GM19397 (cell line): Measurements from ENCODE around the gene AKAIN1.

ENCODE experiments used
- ATAC-seq: cut with Tn5 transposase; IDR thresholded peaks from one replicate; pipeline ENCODE4 v1.9.1; 2021; ENCODE audit warnings: mild to moderate bottlenecking, moderate library complexity; ENCODE audit not compliant: unreplicated experiment

AKAIN1 gene

GRCh38 chr18:5197032-5197434 lies at the start of gene AKAIN1:
Gene AKAIN1, minus strand, starts transcription at chr18:5197257. Its CDS starts 204 bp downstream, at chr18:5197053.
- ATAC-seq = no peak

DNA sequence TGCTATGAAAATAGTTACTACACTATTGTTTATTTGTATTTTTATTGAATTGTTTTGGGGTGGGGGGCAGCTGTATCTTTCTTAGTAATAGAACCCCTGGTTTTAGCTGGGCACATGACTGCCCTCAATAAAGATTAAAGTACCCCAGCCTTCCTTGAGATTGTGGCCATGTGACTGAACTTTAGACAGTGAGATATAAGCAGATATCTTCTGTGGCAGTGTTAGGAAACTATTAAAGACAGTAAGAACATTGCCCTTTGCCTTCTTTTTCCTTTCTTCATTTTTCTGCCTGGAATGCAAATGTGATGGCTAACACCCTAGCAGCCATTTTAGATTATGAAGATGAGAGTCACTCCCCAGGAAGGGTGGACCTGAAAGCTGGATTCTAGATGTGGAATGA lies 47.9 kb upstream of the AKAIN1 start:
- no peak for ATAC-seq

DNA sequence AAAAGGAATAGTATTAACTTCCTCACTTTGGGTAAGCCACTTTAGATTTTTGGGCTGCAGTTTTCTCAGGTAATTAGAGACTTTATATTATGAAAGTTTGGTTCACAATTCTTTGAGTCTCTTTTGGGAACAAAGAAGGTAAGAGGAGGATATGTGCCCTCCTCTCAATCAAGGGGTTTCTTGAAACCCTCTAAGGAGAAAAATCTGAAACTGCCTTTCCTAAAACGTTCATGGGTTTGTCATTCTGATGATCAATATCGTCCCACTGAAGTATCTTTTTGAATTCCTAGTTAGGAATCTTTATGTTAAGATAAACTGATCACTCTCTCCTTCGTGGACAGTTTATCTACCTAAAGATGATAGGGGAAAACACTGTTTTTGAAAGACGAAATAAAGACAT lies 42.4 kb upstream of the AKAIN1 start:
- no peak for ATAC-seq

- peak; percentile 38 for ATAC-seq
These were observed 41.4 kb upstream of the AKAIN1 start for GRCh38 chr18:5238371-5238976.

DNA sequence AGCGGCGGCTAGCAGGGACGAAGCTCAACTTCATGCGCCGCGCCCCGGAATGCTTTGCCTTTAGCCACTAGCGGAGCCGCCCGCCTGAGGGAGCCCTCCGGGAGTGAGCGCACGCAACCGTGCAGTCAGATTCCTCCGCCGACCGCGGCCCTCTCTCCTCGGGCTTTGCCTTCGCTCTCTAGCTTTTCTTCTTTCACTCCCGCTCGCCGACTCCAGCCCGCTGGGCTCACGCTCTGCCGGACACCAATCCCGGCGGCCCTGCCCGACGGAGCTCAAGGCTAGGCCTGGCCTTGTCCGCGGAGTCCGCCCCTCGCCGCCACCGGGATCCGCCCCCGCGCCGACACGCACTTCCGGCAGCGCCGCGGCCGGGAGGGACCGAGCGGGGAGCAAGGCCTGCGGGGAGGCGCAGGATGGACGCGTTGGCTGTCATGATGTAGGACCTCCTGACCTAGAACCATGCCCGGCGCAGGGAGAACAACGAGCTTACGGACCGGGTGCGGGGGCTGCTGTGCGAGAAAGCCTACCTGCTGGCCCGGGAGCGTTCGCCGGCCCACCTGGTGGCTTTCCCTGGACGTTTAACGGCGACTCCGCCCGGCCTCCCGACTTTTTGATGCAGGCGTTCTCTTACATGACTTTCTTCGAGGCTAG lies 40.8 kb upstream of the AKAIN1 start:
- ATAC-seq = peak; percentile 95

GRCh38 chr18:5237083-5237722 lies 40.1 kb upstream of the AKAIN1 start:
- peak; percentile 30 for ATAC-seq

DNA sequence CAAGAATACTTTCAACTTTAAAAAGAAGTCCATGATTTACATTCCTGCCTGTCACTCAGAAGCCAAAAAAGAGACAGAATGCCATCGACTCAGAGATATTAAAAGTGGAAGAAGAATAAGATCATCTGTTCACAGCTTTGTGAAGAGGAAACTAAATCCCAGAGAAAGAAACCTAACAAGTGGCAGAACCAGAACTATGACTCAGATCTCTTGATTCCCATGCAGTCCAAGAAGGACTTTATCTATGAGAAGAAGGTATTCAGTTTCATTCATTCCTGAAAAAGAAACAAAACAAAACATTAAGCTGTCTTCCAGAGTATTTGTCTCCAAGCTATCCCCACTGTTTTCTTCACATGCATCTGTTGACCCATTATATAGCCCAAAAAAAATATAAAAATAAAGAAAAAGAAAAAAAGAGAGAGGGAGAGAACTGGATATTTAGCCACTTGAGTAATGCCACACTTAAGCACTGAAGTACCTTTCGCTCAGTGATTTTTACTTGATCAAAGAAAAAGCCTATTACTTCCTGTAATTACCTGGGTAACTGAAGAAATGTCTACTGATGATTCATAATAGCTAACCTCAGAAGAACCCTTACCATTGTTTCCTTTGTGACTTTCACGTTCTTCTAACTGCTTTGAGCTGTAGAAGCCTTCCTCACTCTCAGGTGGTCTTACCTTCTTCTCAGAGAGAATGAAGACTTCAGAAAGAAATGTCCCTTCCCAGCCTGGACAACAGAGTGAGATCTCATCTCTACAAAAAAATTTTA lies 17.7 kb upstream of the AKAIN1 start:
- no peak for ATAC-seq

DNA sequence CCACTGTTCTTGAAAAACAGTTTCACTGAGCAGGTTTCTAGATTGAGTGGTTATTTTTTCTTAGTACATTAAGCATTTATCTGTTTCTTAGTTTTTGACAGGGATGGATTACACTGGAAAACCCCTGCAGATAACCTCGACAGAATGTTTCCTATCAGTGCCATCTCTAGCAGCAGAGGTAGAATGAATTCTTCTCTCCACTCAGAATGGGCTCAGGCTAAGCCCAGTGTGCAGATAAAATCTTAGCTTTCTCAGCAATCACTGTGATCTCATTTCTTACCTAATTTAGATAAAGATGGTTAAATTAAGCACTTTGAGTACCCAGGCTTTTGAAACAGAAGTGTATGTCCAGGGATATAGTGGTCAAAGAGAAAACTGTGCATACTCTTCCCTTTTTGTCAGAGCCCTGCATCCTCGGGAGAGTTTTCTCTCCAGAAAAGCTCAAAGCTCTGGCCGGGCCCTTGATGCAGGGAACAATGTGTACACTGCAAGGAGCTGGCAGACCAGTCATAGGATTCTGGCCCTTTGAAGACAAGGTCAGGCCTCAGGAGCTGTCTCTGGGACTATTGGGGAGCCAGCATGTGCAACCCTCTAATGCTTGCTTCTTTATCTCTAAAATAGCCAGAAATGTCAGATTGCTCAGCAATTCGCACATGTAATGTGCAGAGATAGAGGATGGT lies 10.6 kb upstream of the AKAIN1 start:
- ATAC-seq = no peak

DNA sequence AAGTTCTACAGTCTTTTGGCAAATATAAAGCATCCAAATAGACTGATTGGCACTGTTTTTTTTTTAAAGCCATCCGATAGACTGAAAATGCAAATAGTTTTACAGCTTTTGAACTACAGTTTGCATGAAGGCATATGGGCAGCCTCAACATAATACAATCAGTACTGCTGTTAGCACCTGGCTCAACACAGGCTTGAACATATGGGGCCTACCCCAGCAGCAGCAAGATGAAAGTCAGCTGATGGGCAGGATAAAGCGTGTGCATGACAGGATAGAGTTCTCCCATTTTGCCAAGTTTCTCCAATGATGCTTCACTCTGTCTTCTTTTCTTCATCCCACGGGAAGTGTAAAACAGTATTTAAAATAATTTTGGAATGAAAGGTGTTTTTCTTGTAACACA lies 1.3 kb upstream of the AKAIN1 start:
- no peak for ATAC-seq

GRCh38 chr18:5197461-5197860 lies 404 bp upstream of the AKAIN1 start:
- ATAC-seq = no peak

DNA sequence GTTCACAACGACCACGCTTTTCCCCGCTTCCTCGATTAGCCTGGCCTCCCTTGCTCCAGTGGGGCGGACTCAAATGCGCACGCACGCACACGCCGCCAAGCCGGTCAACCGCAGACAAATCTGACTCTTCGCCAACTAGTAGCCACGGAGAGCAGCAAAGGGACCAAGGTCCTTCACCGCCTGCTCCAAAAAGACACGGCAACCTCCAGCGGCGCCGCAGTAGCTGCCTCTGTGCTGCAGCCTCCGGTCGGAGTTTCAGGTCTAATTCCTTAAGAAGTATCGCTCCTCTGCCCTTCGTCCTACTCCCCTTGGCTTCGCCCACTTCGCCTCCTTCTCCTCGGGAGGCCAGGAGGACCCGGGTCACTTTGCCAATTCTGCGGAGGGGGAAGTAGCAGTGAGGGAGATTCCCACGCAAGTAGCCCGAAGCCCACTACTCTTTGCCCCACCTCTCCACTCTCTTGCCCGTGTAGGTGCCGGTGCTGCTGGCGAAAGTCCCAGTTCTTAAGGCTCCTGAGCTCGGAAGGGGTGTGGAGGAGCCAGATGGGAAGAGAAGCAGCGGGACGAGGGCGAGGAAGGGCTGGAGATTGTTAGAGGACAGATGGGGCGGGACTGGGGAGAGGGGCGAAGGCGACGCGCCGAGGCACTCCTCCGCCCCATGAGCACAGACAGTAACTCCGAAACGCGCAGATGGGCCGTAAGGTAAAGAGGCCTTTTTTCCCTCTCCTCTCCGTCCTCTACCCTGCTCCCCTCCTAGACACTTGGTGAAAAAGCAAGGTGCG lies 615 bp downstream of the AKAIN1 start:
- ATAC-seq = no peak

GRCh38 chr18:5195656-5196055 lies 1.4 kb downstream of the AKAIN1 start:
- no peak for ATAC-seq

- ATAC-seq = no peak
These were observed 16.8 kb downstream of the AKAIN1 start for GRCh38 chr18:5180254-5180653.

- no peak for ATAC-seq
These were observed 18.5 kb downstream of the AKAIN1 start for GRCh38 chr18:5178519-5178918.

GRCh38 chr18:5175378-5175777 lies 21.7 kb downstream of the AKAIN1 start:
- ATAC-seq = peak; percentile 73

DNA sequence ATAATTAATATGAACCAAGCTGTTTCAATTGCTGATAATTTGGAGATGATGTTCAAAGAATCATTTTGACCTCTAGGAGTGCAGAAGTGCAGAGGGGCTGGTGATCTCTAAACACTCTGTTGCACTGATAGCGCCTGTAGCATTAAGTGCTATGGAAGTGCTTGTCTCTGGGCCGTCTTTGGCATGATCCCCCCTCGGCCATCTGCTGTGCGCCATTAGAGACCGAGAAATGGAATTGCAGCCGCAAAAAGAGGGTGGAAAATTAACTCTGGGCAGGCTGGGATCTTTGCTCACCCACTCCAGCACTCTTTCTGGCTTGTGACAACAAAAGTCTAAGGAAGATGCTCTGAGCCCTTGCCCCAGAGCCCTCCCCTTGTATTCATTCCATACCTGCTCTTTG lies 23.4 kb downstream of the AKAIN1 start:
- ATAC-seq = no peak

DNA sequence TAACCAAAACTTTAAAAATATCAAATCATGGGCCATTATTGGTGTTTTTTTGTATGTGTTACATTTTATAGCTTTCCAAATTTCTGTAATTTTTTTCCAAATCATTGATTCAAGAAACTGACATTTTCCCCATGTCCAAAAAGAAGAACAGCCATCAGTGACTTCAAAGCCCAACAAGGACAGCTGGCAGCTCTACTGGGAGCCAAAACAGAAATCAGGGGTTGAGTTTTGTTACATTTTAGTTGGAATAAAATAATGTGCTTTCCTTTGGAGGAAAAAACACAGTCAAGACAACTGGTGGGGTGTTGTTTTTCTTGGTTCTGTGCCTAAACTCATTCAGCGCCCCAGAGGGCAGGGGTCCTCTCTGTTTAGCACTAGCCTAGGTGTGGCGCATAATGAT lies 23.8 kb downstream of the AKAIN1 start:
- ATAC-seq = no peak

GRCh38 chr18:5167831-5168230 lies 29.2 kb downstream of the AKAIN1 start:
- ATAC-seq = no peak

DNA sequence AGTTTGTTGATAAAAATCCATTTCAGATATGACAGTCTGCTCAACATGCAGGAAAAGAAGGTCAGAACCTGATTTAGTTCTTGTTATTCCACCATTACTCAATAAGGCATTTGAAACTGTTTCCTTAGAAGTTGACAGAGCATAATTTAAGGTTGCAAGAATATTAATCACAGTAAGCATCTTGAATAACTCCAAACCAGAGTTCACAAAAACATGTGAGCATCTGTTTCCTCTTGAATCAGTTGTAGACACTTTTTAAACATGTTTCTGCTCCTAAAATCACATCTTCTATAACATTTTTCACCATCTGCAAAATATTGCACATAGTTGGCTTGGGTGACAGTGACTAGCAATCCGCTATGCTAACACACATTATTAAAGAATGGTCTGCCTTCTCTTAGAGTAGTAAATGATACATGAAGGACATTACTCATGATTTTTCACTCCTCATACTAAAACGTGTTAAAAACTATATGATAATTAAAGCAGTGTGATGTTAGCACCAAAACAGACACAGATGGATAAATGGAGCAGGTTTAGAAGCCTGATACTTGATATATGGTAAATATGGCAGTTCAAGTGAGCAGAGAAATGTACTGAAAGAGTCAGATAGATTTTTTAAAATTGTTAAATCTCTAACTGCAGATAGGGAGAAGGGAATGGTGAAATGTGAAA lies 30.3 kb downstream of the AKAIN1 start:
- ATAC-seq = no peak

DNA sequence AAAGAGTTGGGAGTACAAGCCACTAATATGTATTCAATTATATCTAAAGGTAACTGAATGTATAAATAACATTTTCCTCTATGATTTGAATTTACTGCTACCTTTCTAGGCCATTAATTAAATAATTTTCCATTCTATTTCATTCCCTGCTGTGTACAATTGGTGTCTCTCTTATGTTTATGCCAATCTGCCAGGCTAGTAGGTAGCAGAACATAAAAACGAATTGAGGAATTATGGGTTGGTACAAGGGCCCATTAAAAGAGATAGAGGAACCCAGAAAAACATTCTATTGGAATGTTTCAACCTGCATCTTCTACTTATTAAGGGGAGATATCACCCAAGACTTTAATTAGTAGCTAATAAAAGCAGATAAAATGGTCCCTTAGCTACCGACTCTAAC lies 32.2 kb downstream of the AKAIN1 start:
- ATAC-seq = no peak
